Esophagus muscularis mucosa (tissue), 3 donors: ENCODE results near the gene SAMD14.

ENCODE experiments used
- CTCF ChIP-seq, 3 experiments: fragments of 200-600 bp in 2 of 3; fragments of 450-650 bp in 1 of 3; sonication (generic) in 2 of 3; IDR thresholded peaks; one replicate each; pipeline ENCODE4 v1.5.1; 2017 to 2019; ENCODE audit warnings: antibody characterized with exemption in 3 of 3, mild to moderate bottlenecking in 2 of 3, moderate library complexity in 1 of 3
- POLR2A ChIP-seq: fragments of 450-650 bp; IDR thresholded peaks from one replicate; pipeline ENCODE4 v1.6.1; 2017; ENCODE audit warnings: antibody characterized with exemption, moderate library complexity, mild to moderate bottlenecking, low read depth
- POLR2AphosphoS5 ChIP-seq, 2 donors: sonication (generic); formaldehyde crosslinking; IDR thresholded peaks; one replicate each; pipeline ENCODE4 v1.6.1; 2017; ENCODE audit warnings: antibody characterized with exemption in 2 of 2

DNA sequence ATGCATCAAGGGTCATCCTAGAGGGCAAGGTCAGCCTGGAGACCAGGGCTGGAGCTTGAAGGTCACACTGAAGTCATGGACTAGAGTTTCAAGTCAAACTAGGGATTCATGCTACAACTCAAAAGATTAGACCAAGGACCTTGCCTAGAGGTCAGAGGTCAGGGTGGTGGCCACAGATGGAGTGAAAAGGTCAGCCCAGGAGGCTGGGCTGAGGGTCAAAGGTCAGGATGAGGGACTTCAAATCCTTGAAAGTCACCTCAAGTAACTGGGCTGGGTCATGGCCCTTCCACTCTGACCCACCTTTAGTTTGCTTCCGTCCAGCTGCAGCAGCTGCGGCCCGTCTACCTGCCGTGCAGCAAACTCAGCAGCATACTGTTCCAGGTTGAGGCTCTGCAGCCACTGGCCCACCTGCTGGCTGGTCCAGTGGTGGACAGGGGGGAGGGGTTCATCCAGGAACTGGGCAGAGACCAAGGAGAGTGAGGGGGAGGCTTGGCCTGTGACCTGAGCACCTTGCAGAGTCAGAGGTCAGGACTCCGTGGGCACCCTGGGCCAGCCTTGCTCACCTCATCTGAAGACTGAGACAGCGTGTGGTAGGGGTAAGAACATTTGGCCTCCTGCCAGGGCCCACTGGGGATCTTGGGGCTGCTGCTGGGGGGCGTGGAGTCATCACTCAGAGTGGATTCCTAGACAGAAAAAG lies 16.2 kb downstream of the SAMD14 start:
- TF ChIP-seq CTCF (IDR thresholded peaks at IDR 0.05): no peak
- no peak for TF ChIP-seq POLR2A
- TF ChIP-seq POLR2AphosphoS5 (IDR thresholded peaks at IDR 0.05): no peak
